HG02943 (cell line): ENCODE results near the gene NPHS1.

Experiments used
- ATAC-seq: cut with Tn5 transposase; IDR thresholded peaks from one replicate; pipeline ENCODE4 v1.9.1; 2021; ENCODE audit warnings: mild to moderate bottlenecking, low read depth, moderate library complexity; ENCODE audit not compliant: unreplicated experiment

Gene NPHS1

GRCh38 chr19:35789978-35790944 lies 62.0 kb downstream of the NPHS1 start:
- no peak for ATAC-seq

GRCh38 chr19:35789195-35789977 lies 62.9 kb downstream of the NPHS1 start:
- ATAC-seq, result no peak

GRCh38 chr19:35788205-35788960 lies 63.9 kb downstream of the NPHS1 start:
- no peak for ATAC-seq

- no peak for ATAC-seq
Observed at GRCh38 chr19:35787227-35787799, 65.0 kb downstream of the NPHS1 start.

GRCh38 chr19:35786299-35787160 lies 65.8 kb downstream of the NPHS1 start:
- no peak for ATAC-seq

GRCh38 chr19:35785339-35785627 lies 67.0 kb downstream of the NPHS1 start:
- no peak for ATAC-seq

- no peak for ATAC-seq
Observed at GRCh38 chr19:35784503-35785338, 67.6 kb downstream of the NPHS1 start.

- ATAC-seq, result no peak
Observed at GRCh38 chr19:35783469-35784434, 68.6 kb downstream of the NPHS1 start.

GRCh38 chr19:35782589-35782988 lies 69.7 kb downstream of the NPHS1 start:
- ATAC-seq, result no peak

- no peak for ATAC-seq
Observed at GRCh38 chr19:35781650-35782049, 70.7 kb downstream of the NPHS1 start.

GRCh38 chr19:35780717-35781116 lies 71.6 kb downstream of the NPHS1 start:
- ATAC-seq, result no peak

GRCh38 chr19:35780058-35780457 lies 72.2 kb downstream of the NPHS1 start:
- no peak for ATAC-seq

- ATAC-seq, result no peak
Observed at GRCh38 chr19:35779033-35779432, 73.3 kb downstream of the NPHS1 start.

GRCh38 chr19:35777961-35778360 lies 74.3 kb downstream of the NPHS1 start:
- no peak for ATAC-seq

- no peak for ATAC-seq
Observed at GRCh38 chr19:35777086-35777841, 75.0 kb downstream of the NPHS1 start.

- ATAC-seq, result no peak
Observed at GRCh38 chr19:35776102-35776788, 76.1 kb downstream of the NPHS1 start.
